Fibroblast of skin of scalp (primary cell): ENCODE measurements around the gene ATP2A3.

Experiments
- DNase-seq: peaks from one replicate; pipeline ENCODE4 v3.0.0-alpha.2; 2013

The ATP2A3 gene

GRCh38 chr17:3972931-3973330 lies 8.7 kb upstream of the ATP2A3 start:
- no peak for DNase-seq

- no peak for DNase-seq
Observed at GRCh38 chr17:3972281-3972731, 8.1 kb upstream of the ATP2A3 start.

GRCh38 chr17:3970668-3971067 lies 6.4 kb upstream of the ATP2A3 start:
- DNase-seq, result no peak

- DNase-seq, result no peak
Observed at GRCh38 chr17:3969963-3970362, 5.7 kb upstream of the ATP2A3 start.

- DNase-seq, result no peak
Observed at GRCh38 chr17:3968886-3969524, 4.8 kb upstream of the ATP2A3 start.

GRCh38 chr17:3968015-3968414 lies 3.8 kb upstream of the ATP2A3 start:
- no peak for DNase-seq

GRCh38 chr17:3966720-3967363 lies 2.6 kb upstream of the ATP2A3 start:
- DNase-seq, result no peak

GRCh38 chr17:3965118-3965800 lies 1.0 kb upstream of the ATP2A3 start:
- peak; percentile 32 for DNase-seq

GRCh38 chr17:3963237-3964201 lies 718 bp downstream of the ATP2A3 start:
- no peak for DNase-seq

- no peak for DNase-seq
Observed at GRCh38 chr17:3962965-3963236, 1.3 kb downstream of the ATP2A3 start.

GRCh38 chr17:3962217-3962964 lies 1.8 kb downstream of the ATP2A3 start:
- no peak for DNase-seq

- no peak for DNase-seq
Observed at GRCh38 chr17:3961564-3962047, 2.6 kb downstream of the ATP2A3 start.

GRCh38 chr17:3960764-3961163 lies 3.5 kb downstream of the ATP2A3 start:
- DNase-seq, result no peak

GRCh38 chr17:3959921-3960601 lies 4.2 kb downstream of the ATP2A3 start:
- DNase-seq, result no peak

GRCh38 chr17:3959295-3959899 lies 4.8 kb downstream of the ATP2A3 start:
- DNase-seq, result peak; percentile 12

- no peak for DNase-seq
Observed at GRCh38 chr17:3957735-3958599, 6.3 kb downstream of the ATP2A3 start.

GRCh38 chr17:3956983-3957382 lies 7.3 kb downstream of the ATP2A3 start:
- DNase-seq, result no peak

- no peak for DNase-seq
Observed at GRCh38 chr17:3956327-3956957, 7.8 kb downstream of the ATP2A3 start.

GRCh38 chr17:3955673-3955988 lies 8.6 kb downstream of the ATP2A3 start:
- DNase-seq, result no peak
